Jurkat, Clone E6-1 (cell line): ENCODE results near the gene MVB12B.
A peak's percentile ranks its signal among the peaks of the same experiment; 100 is the strongest.

ENCODE experiments used
- DNase-seq: peaks from one replicate; pipeline ENCODE4 v3.0.0-alpha.2; 2011; ENCODE audit warnings: low read depth, low spot score
- H3K4me3 ChIP-seq: 2 replicates; pipeline ENCODE4 v1.5.1; 2011; ENCODE audit warnings: mild to moderate bottlenecking, low read length, control low read depth, moderate library complexity

The MVB12B gene

DNA sequence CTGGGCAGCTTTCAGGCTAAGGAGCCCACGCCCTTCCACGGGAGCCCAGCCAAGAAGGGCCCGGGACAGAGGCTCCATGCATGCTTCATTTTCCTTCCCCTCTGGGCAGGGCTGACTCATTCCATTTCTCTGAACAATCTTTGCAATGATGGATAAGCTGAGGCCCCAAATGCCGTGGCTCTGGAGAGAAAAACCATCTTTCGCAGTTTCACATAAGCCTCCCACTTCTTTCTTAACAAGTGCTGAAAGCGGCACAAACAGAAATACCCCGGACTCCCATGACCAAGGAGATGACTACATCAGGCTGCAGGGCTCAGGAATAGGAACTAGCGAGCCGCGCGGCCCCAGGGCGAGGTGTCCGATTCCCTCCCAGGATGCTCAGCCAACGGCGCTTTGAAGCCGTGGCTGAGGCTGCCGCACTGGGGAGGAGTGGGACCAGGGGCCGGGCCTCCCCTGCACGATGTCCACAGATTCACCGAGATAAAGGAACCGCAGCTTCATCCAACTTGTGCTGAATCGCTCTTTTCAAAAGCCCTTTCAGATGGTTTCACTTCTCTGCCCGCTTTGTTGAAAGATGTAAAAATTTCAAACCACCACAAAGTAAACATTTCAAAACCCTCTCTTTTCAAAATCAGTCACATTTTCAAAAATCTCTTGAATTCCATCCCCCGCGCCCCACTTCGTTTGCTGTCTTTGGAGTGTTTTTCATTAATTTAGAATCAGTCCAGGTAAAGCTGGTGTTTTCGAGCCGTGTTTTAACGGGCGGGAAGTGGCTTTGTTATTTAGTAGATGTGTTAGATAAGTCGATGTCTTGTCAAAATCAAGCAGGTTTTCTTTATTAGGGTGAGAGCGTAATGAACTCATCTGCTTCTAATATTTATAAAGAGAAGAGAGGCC, 190.6 kb downstream of the MVB12B start:
- no peak for DNase-seq
- H3K4me3 ChIP-seq: peak overlapping the region; percentile 39

DNA sequence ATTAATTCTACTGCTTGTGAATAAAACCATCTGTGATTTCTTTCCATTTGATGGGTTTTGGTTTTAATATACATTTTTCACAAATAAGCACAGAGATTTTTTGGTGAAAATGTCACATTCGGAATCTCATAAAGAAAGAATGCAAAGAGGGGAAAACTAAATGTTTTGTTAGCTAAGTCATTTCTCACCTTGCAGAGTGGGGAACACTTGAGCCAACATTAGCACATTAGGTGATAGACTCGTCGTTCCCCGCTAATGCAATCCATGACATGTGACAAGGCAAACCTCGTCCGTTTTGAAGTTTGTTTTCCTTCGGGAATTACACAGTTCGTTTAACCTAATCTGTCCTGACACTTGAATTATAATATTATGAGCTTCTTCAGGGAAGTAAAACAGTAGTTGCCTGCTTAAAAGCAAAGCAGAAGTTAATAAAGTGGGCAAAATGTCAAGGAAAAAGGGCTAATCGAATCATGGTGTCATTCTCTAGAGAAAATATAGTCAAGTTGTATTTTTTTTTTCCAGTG, 191.3 kb downstream of the MVB12B start:
- H3K4me3 ChIP-seq: no peak overlapping the region
- no peak for DNase-seq

DNA sequence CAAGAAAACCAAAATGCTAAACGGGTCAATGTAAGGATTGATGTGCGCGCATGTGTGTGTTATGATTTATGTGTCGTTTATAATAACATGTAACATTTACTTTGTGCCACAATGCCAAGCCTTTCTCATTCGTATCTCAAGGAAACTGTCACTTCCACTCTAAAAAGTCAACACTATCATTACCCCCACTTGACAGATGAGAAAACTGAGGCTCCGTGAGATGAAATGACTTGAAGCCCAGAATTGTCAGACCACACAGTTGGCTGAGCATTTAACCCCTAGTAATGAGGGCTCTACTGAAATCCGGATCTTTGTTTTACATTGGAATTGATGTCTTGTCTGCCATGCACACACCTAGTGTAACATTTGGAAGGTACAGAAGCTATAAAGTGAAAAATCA, 192.1 kb downstream of the MVB12B start:
- no peak overlapping the region for H3K4me3 ChIP-seq
- DNase-seq: no peak

DNA sequence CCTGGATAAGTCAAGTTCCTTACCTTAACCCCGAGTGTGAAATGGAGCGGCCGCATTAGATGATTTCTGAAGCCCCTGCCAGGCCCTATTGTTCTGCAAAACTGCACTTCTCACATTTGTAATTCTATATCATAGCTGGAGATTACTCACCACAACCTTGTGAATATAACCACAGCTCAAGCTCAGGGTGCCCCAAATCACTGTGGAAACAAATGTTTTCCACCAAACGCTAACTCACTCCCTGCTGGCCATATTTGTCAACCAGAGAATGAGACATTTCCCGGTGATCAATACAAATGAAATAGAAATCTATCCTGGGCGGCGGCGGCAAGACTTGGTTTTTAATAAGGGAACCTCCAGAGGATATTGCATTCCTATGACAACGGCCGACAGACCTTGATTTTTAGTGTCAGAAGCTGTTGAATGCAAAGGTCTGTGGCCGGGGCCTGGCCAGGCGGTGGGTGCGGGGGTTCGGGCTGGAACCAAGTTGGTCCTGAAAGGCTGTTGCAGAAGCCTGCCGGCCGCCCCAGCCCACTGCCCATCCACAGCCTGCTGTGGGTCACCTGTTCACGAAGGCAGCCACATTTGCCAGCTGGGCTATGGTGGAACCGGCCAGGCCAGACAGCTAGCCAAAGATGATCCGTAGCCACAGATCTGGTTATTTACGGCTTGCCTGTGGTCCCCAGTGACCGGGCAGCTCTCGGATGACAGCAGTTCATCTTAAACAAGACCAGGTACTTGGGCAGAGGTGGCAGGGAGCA, 193.2 kb downstream of the MVB12B start:
- no peak for DNase-seq
- no peak overlapping the region for H3K4me3 ChIP-seq

DNA sequence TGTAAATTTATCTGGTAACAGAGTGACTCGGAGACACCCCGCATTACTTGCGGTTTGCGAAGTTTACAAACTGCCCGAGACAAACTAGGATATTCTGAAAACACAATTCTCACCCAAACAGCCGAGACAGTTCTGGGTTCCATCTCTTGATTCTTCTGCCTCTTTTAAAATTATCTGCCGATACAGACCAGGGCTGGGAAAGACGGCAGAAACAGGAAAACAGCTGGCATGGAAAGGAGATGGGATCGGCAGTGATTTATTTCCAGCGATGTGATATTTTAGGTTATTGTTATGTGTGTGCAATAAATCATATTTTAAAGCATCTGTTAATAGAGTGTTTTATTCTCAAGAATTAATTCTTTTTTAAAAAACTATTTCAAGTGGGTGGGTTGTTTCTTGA, 193.8 kb downstream of the MVB12B start:
- no peak overlapping the region for H3K4me3 ChIP-seq
- DNase-seq: no peak

DNA sequence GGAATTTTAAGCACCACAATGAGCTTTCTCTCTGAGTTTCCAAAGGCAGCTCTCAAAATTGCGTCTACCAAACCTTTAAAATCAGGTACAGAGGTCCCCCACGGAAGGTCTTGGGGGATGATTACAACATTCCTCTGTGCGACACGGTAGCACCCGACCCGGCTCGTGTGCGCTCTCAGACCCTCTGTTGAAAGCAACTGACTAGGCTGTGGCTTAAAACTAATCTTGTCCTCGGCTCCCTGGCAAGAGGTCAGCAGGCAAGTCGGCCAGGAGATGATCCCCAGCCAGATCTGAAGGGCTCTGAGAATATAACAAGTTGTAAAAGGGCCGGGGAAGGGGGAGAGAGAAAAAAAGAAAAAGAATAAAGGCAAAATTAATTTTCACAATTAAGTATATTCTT, 194.5 kb downstream of the MVB12B start:
- no peak overlapping the region for H3K4me3 ChIP-seq
- DNase-seq: no peak

DNA sequence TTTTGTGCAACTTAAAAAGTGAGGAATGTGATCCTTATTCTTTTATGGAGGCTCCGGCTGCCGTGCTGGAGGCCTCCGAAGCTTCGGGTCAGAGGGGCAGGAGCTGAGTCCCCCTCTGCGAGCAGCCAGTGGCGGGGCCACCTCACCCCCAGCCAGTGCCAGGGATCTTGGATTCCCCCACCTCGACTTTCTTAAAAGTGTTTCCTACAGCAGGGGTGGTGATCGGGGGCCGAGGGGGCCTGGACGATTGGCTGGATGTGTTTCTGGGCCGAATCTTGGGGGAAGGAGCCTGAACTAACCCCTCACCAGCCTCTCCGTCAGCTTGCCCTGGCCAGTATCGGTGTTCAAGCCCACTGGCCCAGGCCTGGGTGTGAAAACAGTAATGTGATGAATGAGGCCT, 194.9 kb downstream of the MVB12B start:
- no peak for DNase-seq
- H3K4me3 ChIP-seq: no peak overlapping the region

DNA sequence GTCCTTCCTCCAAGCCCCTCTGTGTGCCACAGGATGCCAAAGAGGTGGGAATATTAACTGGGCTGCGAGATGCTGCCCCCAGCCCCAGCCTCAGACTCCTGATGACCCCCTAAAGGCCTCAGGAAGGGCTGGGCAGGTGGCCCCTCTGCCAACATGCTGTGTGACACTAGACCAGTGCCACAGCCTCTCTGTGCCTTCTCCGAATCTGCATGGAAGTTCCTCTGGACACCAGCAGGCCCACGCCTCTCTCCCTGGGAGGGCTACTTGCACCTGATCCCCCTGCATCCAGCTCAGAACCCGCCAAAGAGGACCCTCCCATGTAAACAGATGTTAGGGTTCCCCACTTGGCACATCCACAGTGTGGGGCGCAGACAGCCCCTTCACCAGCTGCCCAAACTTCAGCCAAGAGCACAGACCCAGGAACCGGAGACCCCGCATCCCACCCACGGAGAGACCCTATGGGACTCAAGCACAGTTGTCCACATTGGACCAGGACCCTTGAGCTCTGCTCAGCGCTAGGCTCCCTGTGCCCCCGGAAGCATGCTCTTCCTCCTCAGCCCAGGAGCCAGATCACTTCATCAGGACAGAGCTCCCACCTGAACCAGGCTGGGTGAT, 195.5 kb downstream of the MVB12B start:
- no peak for DNase-seq
- no peak overlapping the region for H3K4me3 ChIP-seq

DNA sequence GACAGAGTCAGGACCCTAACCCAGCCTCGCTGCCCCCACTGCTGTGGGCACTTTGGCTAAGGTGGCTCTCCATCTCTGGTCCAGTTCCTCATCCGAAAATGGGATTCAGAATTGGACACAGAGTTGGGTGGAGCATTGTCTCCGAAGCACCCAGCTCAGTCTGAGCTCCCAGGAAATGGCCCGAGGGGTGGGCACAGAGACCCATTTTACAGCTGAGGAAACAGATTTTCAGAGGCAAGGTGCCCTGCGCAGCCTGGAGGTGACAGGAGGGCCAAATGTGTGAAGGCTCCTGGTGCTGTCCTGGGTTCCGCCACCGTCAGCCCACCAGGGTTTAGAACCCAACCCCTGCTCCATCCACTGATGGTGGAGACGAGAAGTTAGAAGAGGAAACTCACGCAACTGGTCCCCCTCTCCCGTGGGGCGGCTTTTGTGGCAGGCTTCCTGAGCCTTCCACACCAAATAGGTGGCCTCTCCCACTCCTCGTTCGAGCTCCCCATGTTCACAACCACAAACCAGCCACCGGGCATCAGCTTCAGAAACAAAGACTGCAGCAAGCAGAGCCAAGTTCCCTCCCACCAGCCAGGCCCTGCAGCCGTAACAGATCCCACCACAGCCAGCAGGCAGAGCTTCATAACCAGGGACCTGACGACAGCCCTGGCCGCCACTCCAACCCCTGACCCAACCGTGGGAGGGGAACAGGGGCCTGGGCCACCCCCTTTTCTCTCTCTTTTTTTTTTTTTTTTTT, 196.2 kb downstream of the MVB12B start:
- DNase-seq: no peak
- no peak overlapping the region for H3K4me3 ChIP-seq

DNA sequence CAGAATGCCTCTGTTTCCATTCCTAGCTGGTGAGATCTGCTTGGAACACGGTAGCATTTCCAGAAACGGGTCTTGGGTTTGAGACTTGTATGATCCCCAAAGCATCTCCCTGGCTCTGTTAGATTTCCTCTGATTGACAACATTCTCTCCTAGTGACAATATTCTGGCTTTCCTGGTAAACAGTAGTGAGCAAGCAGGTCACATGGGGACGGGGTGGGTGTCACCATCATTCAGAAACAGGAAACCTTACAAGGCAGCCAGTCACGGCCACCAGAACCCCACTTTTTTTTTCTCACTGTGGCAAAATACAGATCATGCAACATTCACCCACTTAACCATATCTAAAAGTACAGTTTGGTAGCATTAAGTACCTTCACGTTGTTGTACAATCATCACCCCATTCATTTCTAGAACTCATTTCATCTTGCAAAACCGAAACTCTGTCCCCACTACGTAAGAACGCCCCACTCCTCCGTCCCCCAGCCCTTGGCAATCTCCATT, 197.0 kb downstream of the MVB12B start:
- peak overlapping the region; percentile 30 for H3K4me3 ChIP-seq
- DNase-seq: peak; percentile 50

DNA sequence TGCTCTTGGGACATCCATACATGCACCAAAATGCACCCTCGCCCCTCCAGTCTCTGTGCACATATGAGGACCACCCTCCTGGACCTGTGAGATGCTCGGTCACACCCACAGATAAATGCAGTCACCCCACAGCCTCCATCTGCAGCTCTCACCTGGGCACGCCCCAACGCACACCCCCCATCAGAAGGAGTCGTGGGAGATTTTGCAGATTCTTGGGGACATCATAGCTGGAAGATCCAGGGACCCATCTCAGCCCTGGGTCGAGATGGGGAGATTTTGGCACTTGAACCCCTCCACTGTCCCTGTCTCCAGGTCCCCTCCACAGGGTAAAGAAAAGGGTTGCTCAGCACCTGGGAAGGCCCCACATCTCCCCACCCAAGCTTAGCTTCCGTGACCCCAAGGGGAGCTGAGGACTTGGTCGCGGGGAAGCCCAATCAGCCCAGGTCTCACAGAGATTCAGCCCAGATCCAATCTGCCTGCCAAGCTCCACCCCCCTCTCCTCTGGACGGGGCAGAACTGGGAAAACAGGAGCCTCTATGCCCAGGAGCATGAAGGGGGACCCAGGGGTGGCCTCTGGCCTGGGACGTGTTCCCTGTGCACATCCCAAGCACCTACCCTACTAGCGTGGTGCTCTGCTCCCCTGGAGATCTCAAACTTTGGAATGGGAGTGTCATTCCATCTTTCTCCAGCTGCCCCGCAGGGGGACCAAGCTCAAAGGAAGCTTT, 197.9 kb downstream of the MVB12B start:
- no peak for DNase-seq
- H3K4me3 ChIP-seq: no peak overlapping the region

DNA sequence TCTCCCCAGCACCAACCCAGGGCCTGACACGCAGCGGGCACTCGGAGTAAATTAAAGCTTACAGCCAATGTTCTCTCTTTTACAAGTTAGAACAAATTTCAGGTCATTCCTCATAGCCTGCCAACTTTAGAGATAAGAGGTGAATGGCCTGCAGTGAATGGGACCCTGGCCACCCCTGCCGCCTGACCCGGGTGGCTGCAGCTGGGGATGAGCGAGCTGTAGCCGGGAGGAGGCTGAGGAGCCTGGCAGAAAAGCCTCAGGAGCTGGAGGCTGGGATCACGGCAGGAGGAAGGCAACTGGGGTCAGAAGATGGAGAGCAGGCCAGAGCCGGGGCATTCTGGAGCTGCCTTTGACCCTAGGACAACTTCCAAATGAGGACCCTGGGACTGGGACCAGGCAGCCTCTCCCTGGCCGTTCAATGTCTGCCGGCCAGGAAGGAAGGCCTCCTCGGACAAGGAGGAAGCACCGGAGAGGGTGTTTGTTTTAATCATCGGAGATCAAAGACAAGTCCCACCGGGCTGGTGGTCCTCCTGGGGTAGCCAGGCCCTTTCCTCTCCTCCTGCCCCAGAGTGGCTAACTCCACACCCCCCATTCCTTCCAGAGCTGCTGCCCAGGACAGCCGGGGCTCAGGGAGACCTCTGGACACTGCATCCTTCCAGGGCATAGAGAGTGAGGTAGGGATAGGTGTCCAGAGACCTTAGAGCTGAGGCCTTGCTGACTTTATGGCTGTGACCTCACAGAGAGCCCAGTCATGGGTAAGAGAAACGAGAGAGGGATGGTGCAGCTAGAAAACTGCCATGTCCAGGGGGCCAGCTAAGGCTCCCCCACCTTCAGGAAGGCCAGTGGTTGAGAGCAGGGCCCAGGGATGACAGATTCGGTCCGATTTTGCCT, 199.8 kb downstream of the MVB12B start:
- DNase-seq: no peak
- no peak overlapping the region for H3K4me3 ChIP-seq

DNA sequence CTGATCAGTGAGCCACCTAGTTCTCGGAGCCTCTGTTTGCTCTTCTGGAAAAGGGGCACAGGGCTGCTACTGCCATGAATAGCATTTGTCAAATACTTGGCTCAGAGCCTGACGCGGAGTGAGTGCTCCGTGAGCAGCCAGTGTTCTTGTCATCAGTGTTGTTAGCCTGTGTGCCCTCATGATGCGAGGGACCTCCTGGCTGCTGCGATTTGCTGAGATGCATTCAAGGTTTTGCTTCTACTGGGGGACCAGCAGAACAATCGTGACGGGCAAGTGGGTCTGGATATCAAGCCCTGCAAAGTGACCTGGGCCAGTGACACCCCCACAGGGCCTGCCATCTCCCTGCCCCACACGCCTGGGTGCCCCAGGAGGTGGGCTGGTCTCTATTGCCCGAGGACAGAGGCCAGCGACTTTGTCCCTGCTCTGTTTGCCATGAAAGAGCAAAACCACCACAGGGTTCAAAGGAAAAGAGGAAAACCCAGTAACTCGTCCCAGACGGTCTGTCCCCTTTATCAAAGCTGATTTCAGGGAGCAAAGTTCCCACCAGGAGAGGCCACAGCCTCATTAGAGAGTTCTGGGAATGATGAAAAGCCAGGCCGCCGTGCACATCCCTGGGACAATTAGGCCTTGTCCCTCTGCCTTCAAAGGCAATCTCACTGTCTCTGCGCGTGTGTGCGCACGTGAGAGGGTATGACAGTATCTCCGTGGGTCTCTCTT, 200.6 kb downstream of the MVB12B start:
- no peak overlapping the region for H3K4me3 ChIP-seq
- DNase-seq: no peak

DNA sequence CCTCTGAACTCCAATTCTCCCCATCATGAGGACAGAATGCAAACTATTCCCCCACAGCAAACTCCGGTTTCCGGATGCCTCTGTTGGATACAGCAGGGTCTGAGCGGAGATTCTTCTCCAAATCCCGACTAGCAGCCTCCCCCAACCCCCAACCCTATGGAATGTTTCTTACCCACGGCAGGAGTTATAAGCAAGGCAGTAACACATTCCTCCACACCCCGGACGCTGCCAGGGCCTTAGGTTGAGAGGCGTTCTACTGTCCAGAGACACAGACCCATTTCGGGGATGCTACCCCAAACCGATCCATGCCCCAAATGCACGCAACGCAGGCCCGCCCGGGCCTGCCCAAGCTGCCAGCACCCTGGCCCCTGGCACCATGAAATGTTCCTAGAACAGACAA, 201.5 kb downstream of the MVB12B start:
- H3K4me3 ChIP-seq: no peak overlapping the region
- no peak for DNase-seq

DNA sequence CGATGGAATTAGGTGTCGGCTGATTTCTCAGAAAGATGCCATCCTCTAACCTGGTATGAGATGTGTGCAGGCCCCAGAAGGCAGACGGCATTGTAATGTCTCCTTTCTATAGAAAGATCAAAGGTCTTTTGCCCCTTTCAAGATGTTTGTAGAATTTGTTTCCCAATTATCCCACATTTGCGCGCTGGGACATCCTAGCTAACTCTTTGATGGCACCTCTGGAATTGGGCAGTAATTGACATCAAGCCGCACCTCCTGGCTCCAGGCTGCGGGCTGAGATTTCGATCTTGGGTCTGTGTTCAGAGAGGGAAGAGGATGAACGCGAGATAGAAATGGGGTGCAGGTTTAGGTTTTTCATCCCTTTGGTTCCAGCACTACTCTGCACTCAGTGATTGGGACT, 202.3 kb downstream of the MVB12B start:
- no peak for DNase-seq
- no peak overlapping the region for H3K4me3 ChIP-seq

DNA sequence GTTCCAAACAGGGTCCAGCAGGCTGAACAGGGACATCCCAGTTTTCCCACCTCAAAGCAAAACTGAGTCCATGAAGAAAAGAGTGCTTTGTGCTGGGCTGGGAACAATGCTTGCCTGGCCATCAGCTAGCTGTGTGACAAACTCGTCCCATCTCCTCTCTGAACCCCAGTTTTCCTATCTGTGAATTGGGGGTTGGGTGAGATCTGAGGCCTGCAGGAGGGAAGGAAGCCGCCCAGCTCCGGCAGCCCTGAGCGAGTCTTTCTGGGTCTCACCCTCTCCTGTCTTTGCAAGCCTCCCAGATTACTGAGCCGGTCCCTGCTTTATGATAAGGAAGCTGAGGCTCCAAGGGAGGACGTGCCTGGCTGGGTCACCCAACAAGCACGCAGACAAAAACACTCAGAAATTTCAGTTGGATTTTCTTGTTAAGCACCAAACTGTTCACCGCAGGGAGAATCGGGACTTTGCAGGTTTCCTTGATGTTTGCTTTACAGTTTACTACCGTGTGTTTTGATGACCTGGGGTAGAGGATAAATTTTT, 204.5 kb downstream of the MVB12B start:
- H3K4me3 ChIP-seq: no peak overlapping the region
- DNase-seq: no peak

DNA sequence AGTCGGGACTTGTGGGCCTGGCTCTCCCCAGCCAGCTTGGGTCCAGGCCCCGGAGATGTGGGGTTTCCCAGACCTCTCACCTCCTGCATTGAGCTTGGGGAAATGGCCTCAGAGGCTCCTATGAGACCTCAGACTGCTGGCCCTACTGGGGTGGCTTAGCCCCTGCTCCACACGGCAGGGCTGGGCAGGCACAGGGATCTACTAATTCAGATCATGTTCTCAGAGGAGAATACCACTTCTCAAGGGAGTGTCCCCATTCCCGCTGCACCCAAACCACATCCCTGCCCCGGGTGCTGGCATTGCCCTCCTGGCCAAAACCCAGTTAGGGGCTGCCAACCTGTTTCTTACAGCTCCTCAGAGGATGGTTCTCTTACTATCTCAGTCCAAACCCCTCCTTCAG, 205.0 kb downstream of the MVB12B start:
- H3K4me3 ChIP-seq: no peak overlapping the region
- DNase-seq: no peak
